Stimulated activated CD4-positive, alpha-beta T cell treated with anti-CD3 and anti-CD28 coated beads, TNF-alpha, amount 100 ng/mL, for 48 hours (primary cell): ENCODE data around the gene KCTD18.

ENCODE experiments used
- DNase-seq, 3 donors: peaks; one replicate each; pipeline ENCODE4 v3.0.0-alpha.2; 2020; ENCODE audit warnings: low read depth in 3 of 3

Gene KCTD18

GRCh38 chr2:200486529-200486928 is 23.3 kb downstream of the KCTD18 start:
- no peak for DNase-seq

GRCh38 chr2:200484934-200485333 is 24.9 kb downstream of the KCTD18 start:
- no peak for DNase-seq

GRCh38 chr2:200483729-200484198 is 26.1 kb downstream of the KCTD18 start:
- peak in 1 of 3 donors; percentile 10 for DNase-seq

GRCh38 chr2:200482194-200482593 is 27.7 kb downstream of the KCTD18 start:
- DNase-seq: no peak

GRCh38 chr2:200479692-200480265 is 30.1 kb downstream of the KCTD18 start:
- DNase-seq: no peak

GRCh38 chr2:200477667-200478131 is 32.2 kb downstream of the KCTD18 start:
- DNase-seq: no peak

- no peak for DNase-seq
Measured at GRCh38 chr2:200476836-200477235, 33.0 kb downstream of the KCTD18 start.

- no peak for DNase-seq
Measured at GRCh38 chr2:200475795-200476194, 34.1 kb downstream of the KCTD18 start.

GRCh38 chr2:200472853-200473464 is 36.9 kb downstream of the KCTD18 start:
- no peak for DNase-seq

- DNase-seq: no peak
Measured at GRCh38 chr2:200471928-200472645, 37.8 kb downstream of the KCTD18 start.

GRCh38 chr2:200471324-200471848 is 38.5 kb downstream of the KCTD18 start:
- no peak for DNase-seq

GRCh38 chr2:200470230-200470629 is 39.6 kb downstream of the KCTD18 start:
- no peak for DNase-seq

- DNase-seq: no peak
Measured at GRCh38 chr2:200469708-200470211, 40.1 kb downstream of the KCTD18 start.

- DNase-seq: no peak
Measured at GRCh38 chr2:200467806-200468681, 41.8 kb downstream of the KCTD18 start.

GRCh38 chr2:200466425-200467418 is 43.1 kb downstream of the KCTD18 start:
- DNase-seq: peak in 2 of 3 donors; percentile 37 to 43

GRCh38 chr2:200463452-200463851 is 46.4 kb downstream of the KCTD18 start:
- DNase-seq: no peak

- DNase-seq: no peak
Measured at GRCh38 chr2:200461846-200462710, 47.8 kb downstream of the KCTD18 start.

GRCh38 chr2:200459101-200459500 is 50.8 kb downstream of the KCTD18 start:
- DNase-seq: no peak

GRCh38 chr2:200456567-200456966 is 53.3 kb downstream of the KCTD18 start:
- no peak for DNase-seq
